Activated gamma-delta T cell treated with Interleukin-2 at 50 U/mL for 16 hours (primary cell): ENCODE results near the gene PAX8.

Source experiments
- DNase-seq: peaks from one replicate; pipeline ENCODE4 v3.0.0-alpha.2; 2020

PAX8 gene

GRCh38 chr2:113260991-113261390, 17.7 kb downstream of the PAX8 start:
- DNase-seq, result no peak

DNA sequence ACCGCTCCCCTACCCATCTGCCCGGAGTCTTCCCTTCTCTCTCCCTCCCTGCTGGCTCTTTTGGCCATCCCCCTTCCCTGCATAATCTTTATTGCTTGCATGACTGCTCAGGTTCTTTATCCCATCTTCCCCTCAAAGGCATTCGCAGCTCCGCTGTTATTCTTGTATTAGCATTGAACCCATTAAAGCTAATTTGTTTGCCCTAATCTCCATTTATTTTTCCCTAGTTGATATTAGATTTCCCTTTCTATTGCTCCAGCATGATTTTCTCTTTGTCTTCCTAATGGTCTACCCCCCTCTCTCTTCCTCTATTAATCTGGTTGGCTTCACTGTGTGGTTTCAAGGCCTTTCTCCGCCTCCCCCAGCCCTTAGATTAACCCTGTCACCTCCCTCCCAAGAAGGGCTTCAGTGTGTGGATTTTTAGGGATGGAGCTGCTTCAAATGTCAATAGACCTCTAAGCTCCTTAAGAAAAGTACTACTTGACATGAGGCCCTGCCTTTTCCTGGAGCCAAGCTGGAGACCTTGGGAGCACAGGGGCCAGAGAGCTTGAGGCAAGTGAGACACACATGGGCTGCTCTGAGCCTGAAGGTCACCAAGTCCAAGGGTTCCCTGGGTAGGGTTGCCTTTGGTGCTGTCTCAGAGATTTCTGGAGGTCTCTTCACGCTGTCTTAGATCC, 20.1 kb downstream of the PAX8 start:
- DNase-seq, result no peak

- DNase-seq, result no peak
Observed at GRCh38 chr2:113257516-113258264, 21.0 kb downstream of the PAX8 start.

DNA sequence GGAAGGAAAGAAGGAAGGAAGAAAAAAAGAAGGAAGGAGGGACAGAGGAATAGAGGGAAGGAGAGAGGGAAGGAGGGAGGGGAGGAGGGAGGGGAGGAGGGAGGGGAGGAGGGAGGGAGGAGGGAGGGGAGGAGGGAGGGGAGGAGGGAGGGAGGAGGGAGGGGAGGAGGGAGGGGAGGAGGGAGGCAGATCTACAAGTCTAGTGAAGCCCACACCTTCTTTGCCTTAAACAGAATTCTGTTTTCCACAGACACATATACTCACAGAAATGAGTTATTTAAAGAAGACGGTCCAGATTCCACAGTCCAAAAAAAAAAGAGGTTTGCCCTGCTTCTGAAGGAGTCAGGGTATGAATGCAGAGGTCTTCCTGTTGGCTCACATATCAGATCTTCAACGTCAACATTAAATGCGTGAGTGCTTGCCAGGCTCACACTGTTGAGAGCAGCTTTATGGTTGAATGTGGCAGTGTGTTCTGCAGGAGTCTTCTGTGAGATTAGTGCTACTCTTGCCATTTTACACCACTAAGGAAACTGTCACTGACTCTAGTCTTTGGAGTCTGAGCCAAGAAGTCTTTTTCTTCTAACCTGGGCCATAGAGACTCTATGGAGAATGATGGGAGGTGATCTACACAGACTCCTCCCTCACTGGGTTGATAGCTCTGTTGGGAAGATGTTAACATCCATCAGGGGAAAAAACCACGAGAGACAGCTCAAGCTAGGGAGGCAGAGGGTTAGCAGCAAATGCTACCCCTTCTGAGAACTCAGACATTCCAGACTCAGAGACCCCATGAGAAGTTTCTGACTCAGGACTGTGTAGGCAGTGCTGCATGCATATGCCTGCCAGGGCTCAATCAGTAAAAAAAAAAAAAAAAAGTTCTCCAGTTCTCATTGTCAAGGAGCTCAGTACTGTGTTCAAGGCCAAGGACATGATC, 23.3 kb downstream of the PAX8 start:
- DNase-seq, result no peak

DNA sequence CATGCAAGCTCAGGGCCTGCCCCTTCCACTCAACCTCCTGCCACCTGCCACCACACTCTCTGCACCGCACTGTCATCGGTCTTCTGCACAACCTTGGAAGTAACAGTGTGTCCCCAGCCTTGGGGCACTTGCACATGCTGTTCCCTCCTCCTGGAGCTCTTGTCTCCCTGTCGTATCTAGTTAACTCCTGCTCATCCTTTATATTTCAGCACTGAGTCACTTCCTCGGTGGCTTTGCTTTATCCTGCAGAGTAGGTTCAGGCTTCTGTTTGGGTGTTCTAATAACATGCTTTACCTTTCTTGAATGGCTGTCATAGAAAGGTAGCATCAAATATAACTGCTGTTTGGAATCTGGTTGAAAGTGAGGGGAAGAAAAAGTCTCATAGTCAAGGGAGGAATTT, 25.3 kb downstream of the PAX8 start:
- DNase-seq, result no peak

DNA sequence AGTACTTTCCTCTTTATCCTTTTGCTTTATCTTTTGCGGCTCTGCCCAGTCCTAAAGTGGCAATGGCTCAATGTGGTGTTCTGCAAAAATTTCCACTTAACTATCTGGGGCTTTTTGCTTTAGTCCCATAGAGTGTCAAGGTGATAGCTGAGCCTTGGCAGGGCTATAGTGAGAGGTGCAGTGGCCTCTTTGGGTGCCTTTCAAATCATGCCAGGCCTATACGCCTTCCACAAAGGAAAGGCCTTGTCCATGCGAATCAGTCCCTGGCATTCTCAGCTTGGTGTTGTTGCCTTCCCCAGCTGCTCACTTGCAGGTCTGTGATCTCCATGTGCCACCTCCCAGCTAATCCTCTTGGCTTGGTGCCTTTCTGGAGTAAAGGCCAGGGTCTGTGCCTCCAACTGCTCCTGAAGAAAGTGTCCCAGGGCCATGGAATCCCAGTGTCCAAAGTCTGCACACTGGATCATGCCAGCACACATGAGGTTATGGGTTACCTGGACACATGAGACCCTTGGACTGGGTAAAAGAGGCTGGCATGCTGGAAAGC, 26.6 kb downstream of the PAX8 start:
- DNase-seq, result no peak

GRCh38 chr2:113251118-113251517, 27.6 kb downstream of the PAX8 start:
- DNase-seq, result peak; percentile 43

- DNase-seq, result peak; percentile 77
Observed at GRCh38 chr2:113248997-113249770, 29.5 kb downstream of the PAX8 start.

DNA sequence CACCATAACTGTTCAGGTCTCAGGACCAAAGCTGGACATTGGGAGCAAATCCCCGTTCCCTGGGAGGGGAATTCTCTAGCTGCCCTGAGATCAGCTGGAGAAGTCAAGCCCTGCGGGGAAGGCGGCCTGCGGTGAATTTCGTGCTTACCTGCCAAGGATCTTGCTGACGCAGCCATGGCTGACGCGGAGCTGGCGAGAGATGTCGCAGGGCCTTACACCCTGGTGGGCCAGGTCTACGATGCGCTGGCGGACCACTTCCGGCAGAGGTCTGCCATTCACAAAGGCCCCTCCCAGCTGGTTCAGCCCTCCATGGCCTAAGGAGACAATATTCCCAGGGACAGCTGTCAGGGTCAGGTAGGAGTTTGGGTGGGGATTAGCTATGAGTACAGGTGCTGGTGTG, 32.1 kb downstream of the PAX8 start:
- DNase-seq, result no peak

- DNase-seq, result no peak
Observed at GRCh38 chr2:113245276-113245711, 33.4 kb downstream of the PAX8 start.

DNA sequence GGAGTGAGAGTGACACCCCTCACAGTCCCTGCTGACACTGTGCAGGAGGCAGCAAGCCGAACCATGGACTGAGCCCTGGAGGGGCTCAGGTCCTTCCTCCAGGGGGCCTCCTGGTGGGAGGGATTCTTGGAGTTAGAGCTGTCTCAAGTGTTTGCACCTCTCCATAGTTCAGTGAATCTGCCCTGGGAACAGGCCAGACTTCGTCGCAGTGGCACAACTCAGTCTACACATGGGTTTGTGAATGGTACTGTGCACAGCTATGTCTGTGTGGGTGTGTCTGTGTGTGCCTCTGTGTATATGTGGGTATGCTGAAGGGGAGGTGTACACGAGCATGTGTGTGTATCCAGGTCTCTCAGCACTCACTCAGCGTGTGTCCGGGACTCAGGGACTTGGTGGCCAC, 36.4 kb downstream of the PAX8 start:
- no peak for DNase-seq

GRCh38 chr2:113240915-113241911, 37.5 kb downstream of the PAX8 start:
- no peak for DNase-seq

- DNase-seq, result no peak
Observed at GRCh38 chr2:113240150-113240914, 38.4 kb downstream of the PAX8 start.

- DNase-seq, result no peak
Observed at GRCh38 chr2:113238871-113239839, 39.6 kb downstream of the PAX8 start.

DNA sequence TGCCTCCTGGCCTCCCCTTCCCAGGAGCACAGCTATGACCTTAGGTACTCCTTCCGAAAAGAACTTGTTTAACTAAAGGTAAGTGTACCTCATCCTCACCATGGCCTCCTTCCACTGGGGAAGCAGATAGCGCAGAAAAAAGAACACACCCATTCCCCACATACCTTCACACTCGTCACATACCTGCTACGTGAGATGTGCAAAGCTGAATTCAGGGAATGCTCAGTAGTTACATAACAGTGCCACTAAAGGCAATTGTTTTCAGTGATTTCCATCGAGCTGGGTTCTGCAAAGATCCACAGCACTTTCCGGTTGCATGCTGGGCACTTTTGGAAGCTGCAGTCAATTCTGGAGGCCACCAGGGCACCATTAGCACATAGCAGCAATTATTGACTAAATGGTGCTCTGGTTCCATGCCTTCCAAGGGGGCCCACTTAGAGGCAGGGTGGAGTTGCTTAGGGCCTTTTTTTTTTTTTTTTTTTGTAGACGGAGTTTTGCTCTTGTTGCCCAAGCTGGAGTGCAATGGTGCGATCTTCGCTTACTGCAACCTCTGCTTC, 41.0 kb downstream of the PAX8 start:
- DNase-seq, result no peak

- no peak for DNase-seq
Observed at GRCh38 chr2:113236367-113237159, 42.2 kb downstream of the PAX8 start.

- peak; percentile 59 for DNase-seq
Observed at GRCh38 chr2:113235347-113236226, 43.1 kb downstream of the PAX8 start.
